ACHN (cell line): ENCODE results near the gene NRM.
A peak's percentile ranks its signal among the peaks of the same experiment; 100 is the strongest.
"Not testable (repeated sequence)": the region's sequence is repeated elsewhere in the genome, so short reads cannot be mapped to it uniquely, and the experiment has no call there.

Experiments
- DNase-seq: peaks from one replicate; pipeline ENCODE4 v3.0.0-alpha.2; 2015
- in situ Hi-C: cut with HindIII; loops from 2 replicates; pipeline ENCODE4 v1.10.0; 2017; ENCODE audit warnings: low sequenced_read_pairs, low pct_ligation_motif_present, low pct_unique_long_range_greater_than_20kb

The NRM gene

DNA sequence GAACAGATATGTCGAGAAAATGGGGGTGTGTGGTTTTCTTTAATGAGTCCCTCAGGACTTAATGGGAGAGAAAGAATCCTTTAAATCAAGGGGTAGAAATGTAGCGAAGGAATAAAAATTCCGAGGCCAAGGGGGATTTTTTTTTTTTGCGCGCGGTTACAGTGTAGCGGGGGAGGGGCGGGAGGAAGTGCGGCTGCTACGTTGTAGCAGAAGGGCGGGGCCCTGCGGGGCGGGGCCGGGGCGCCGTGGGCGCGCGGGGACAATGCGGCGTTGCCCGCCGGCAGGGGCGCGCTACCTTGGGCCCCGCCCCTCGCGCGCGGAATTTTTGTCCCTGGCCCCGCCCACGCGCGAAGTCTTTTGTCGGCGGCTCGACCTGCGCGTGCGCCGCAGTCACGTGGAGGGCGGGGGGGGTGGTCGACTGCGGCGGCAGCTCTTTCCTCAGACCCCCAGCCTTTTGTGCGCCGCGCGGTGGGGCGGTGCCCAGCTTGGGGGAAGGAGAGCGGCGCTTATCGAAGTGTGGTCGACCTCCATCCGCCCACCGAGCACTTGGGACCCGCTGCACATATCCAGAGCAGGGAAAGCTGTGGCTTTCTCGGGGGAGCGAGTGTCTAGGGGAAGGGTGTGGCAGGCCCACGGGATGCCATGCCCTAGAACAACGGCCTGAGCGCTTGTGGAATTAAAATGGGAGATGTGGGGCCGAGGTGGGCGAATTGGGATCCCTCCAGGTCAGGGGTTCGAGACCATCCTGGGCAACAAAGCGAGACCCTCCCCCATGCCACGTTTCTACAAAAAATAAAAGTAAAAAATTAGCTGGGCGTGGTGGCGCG, 30.6 kb upstream of the NRM start:
- in situ Hi-C loops, result no loop called here

DNA sequence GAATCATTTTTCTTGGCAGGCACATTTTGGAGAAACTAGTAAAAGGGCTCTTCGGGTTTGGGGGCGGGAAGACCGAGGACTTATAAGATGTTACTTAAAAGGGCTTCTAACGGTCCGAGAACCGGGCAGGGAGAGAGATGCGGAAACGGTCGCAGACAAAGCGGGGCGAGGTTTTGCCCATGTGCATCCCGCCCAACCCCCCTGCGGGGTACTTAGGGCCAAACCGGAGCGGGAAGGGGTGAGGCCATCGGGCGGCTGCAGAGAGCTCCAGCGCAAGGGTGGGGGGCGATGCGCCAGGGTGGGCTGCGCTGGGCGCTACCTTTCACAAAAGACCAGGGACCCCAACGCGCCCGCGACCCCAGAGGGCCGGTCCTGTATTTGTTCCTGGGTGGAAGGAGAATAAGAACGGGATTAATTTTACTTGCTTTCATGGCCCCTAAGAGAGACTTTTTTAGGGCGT, 30.0 kb upstream of the NRM start:
- DNase-seq, result peak; percentile 58
- in situ Hi-C loops, result no loop called here

More for the DNA sequence above, 30.6 kb upstream of the NRM start:
- DNase-seq, result peak; percentile 86

- in situ Hi-C loops, result no loop called here
- peak; percentile 95 for DNase-seq
These were observed 29.3 kb upstream of the NRM start, which contains the start of gene TUBB for GRCh38 chr6:30719791-30720737. Gene TUBB, plus strand, starts transcription at chr6:30720352. Its CDS starts 155 bp downstream, at chr6:30720507.

DNA sequence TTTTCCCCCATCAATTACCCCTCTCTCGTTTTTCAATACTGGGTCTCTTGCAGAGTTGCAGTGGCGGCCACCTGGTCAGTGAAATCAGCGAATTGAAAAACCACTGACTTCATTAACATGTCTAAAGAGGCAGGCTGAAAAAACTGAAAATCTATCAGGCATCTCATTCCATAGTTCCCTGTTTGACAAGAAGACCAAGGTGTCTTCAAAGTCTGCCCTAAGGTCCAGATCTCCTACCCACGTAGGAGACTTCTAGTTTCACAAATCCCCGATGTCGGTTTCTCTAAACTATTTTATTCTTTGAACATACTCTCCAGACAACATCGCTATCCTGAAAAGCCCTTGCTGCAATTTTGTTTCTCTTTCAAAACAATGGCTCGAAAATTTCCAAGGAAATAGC, 28.6 kb upstream of the NRM start:
- in situ Hi-C loops, result no loop called here
- DNase-seq, result peak; percentile 25

GRCh38 chr6:30717845-30718720, 27.3 kb upstream of the NRM start:
- DNase-seq, in situ Hi-C loops: not testable (repeated sequence)

- in situ Hi-C loops, result no loop called here
- DNase-seq, result peak; percentile 98
These were observed 26.5 kb upstream of the NRM start, which contains the start of gene MDC1 for GRCh38 chr6:30717129-30717844. Gene MDC1, minus strand, starts transcription at chr6:30717281. Its CDS starts 2,106 bp downstream, at chr6:30715175.

GRCh38 chr6:30716879-30717128, 26.0 kb upstream of the NRM start:
- in situ Hi-C loops, result no loop called here
- no peak for DNase-seq

DNA sequence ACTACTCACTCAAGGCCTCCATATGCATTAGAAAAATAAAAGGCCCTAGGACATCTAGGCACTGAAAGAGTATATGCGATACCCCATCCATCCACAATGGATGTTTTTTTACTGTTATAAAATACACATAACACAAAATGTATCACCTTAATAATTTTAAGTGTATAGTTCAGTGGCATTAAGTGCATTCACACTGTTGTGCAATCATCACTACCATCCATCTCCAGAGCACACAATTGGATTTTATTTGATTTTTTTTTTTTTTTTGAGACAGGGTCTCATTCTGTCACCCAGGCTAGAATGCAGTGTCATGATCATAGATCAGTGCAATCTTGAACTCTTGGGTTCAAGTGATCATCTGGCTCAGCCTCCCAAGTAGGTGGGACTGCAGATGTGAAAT, 23.5 kb upstream of the NRM start:
- in situ Hi-C loops, result no loop called here

GRCh38 chr6:30712441-30712945, 21.7 kb upstream of the NRM start:
- in situ Hi-C loops, result no loop called here
- DNase-seq, result no peak

More for the DNA sequence above, 23.5 kb upstream of the NRM start:
- DNase-seq, result no peak

GRCh38 chr6:30711758-30712380, 21.1 kb upstream of the NRM start:
- in situ Hi-C loops, result no loop called here
- no peak for DNase-seq

DNA sequence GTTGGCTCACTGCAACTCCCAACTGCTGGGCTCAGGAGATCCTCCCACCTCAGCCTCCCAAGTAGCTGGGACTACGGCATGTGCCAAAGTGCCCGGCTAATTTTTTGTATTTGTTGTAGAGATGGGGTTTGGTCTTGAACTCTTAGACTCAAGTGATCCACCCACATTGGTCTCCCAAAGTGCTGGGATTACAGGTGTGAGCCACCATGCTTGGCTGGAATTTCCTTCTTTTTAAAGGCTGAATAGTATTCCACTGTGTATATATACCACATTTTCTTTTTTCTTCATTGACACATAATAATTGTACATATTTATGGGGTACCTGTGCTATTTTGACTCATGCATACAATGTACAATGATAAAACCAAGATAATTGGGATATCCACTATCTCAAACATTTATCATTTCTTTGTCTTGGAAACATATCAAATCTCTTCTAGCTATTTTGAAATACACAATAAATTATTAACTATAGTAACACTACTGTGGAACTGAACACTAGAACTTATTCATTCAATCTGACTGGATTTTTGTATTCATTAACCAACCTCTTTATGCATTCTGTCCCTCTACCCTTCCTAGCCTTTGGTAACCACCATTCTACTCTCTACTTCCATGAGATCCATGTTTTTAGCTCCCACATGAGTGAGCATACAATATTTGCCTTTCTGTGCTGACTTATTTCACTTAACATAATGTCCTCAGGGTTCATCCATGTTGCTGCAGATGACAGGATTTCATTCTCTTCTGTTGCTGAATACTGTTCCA, 18.5 kb upstream of the NRM start:
- in situ Hi-C loops, result no loop called here

GRCh38 chr6:30707281-30707850, 16.6 kb upstream of the NRM start:
- DNase-seq, result no peak
- in situ Hi-C loops, result no loop called here

More for the DNA sequence above, 18.5 kb upstream of the NRM start:
- peak; percentile 52 for DNase-seq

- DNase-seq, result no peak
- in situ Hi-C loops, result no loop called here
These were observed 14.8 kb upstream of the NRM start for GRCh38 chr6:30705620-30706019.

- in situ Hi-C loops, result no loop called here
- no peak for DNase-seq
These were observed 13.0 kb upstream of the NRM start for GRCh38 chr6:30703821-30704220.

DNA sequence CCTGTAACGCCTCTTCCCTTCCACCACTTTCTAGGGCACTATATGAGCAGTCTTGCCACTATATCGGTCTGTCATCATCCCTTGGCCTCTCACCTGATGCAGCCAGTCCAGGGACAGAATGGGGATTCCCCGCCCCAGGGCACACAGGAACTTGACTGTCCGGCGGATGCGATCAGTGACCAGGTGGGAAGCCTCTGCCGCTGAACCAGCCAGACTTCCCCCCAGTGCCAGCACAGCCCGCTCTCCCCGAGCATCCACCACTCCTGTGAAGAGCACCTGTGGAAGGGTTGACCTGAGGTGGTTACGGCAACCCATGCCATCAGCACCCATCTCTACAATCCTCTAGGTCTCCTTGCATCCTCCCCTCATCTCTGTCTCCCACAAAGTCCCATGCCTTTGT, 12.2 kb upstream of the NRM start:
- in situ Hi-C loops, result no loop called here

GRCh38 chr6:30700340-30700739, 9.6 kb upstream of the NRM start:
- in situ Hi-C loops, result no loop called here

More for the DNA sequence above, 12.2 kb upstream of the NRM start:
- no peak for DNase-seq

More at GRCh38 chr6:30700340-30700739, 9.6 kb upstream of the NRM start:
- DNase-seq, result no peak
